ENCODE results near the gene UIMC1.

GRCh38 chr5:176906126-176906525 is 100.5 kb downstream of the UIMC1 start:
- TF ChIP-seq CTCF (conservative IDR thresholded peaks at IDR 0.05; ENCODE audit: low read length) (no peak), EZH2phosphoT487 (IDR thresholded peaks at IDR 0.05; ENCODE audit: borderline replicate concordance, low read depth, low read length) (no peak)
